GM21786 (cell line): ENCODE data around the gene ARFIP2.

Experiments used
- ATAC-seq: cut with Tn5 transposase; IDR thresholded peaks from one replicate; pipeline ENCODE4 v1.9.1; 2021; ENCODE audit not compliant: unreplicated experiment

Gene ARFIP2

DNA sequence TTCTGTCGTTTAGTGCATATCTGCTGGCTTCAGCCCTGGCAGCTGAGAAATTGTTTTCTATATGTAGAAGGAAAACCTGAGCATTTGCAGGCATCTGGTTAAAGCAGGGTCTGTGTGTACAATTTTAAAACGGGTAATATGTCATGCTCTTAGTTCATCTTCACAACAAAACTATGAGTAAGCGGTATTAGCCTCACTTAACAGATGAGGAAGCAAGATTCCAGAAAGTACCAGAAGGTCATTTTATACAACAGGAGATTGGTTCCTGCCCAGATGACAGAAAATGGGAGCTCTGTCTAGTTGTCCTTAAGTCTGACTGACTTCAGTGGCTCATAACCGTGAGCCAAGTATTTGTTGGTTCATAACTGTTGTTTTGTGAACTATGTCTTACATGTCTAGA, 1.3 kb upstream of the ARFIP2 start:
- no peak for ATAC-seq

DNA sequence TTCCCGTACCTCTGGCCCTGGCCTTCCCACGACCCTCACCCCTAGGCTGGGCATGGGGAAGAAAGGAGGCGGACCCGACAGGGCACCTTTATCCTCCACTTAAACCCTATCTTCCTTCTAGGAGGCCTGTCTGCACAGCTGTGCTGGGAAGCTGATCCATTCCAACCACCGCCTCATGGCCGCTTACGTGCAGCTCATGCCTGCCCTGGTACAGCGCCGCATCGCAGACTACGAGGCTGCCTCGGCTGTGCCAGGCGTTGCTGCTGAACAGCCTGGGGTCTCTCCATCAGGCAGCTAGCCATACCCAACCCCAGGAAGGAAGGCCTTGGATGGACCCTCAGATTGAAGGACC, 769 bp upstream of the ARFIP2 start:
- ATAC-seq, result no peak

DNA sequence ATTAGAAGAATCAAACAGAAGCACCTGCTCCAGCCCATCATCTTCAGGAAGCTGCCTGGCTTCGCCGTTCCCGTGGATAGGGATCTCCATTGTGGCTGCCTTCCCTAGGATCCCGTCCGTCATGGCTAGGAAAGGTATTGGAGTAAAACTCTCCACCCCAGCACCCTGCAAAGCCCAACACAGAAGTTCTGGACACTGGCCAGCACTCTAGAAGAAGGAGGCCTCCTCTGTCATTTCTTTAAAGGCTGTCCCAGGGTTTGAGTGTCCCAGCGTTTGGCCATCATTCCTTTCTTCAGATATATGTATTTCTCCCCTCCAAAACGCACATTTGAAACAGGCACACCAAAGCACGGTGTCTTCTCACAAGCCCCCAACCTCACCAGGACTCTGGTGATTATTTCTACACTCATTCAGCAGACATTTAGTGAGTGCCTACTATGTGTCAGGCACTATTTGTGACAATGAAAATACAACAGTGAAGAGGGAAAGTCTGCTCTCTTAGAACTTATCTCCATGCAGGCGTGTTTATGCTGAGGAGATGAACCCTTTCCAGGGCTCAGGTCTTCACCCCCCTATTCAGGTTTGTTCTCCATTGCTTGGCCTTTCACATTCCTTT, 724 bp downstream of the ARFIP2 start:
- no peak for ATAC-seq

DNA sequence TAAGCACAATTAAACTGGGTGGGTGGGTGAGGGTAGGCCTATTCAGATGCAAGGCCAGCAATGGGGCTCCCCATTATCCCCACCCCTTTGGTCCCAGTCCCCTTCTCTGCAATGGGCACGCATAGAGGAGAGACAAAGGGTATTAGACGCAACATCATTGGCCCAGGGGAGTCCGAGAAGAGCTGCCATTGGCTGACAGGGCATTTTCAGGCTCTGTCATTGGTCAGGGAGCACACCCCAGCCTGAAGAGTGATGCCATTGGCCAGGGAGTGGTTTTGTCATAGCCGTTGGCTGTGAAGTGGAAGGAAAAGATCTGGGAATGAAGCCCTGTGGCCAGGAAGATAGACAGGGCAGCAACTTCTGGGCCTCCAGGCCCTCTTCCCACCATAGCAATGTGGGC, 4.6 kb downstream of the ARFIP2 start:
- ATAC-seq, result no peak

DNA sequence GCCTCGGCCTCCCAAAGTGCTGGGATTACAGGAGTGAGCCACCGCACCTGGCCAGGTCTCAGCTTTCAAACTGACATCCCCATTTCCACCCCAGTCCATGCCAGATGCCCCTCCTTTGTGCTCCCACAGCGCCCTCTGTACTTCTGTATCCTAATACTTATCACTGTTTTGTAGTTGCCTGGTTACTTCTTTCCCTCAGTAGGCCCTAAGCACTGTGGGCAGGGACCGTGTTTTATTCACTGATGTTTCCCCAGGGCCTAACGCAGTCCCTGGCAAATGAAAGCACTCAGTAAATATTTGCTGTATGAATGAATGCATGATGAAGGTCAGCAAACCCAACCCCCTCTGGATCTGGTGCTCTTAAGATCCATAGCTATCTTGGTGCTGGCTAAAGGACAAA, 5.2 kb downstream of the ARFIP2 start:
- ATAC-seq, result no peak

DNA sequence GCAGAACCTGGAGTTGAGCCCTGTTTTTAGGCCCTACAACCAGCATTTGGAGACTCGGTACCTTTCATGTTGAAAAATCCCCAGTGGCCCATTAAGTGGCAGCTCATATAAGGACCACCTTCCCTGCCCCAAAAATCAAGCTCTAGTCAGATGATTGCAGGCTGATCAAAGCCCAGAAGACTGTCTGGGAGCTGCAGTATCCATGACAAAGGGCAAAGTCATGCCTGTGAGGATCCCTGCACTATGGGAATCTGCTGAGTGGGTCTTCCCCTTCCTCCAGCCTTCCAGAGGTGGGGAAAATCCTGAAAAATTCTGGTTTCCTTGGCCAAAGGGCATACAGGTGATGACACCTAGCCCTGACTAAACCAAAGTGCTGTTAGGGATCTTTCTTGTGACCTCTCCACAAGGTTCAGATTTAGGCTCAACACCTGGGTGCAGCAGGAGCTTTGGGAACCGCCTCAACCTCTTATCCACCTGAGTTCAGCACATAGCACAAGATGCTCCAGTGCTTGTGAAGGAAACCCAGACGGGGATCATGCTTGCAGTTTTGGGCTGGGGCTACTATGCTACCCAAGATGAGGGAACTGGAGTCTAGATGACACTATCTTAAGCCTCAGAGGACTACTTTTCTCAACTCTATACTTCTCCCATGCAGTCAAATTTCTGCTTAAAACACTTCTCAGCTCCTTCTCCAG, 6.2 kb downstream of the ARFIP2 start:
- ATAC-seq, result no peak

DNA sequence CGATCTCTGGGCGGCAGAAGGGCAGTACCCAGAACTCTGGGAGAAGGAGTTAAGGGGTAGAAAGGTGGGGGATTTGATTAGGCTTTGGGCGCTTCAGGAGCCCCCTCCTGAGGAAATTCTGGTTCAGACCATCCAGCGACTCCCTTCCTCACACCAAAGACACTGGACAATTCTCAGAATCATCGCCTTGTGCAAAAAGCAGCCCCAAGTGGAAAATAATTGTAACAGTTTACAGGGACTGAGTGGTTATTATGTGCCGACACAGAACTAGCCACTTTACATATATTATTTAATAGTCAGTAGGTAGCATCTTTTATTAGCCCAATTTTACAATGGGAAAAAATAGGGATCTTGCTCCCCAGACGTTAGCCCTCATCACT, 6.7 kb downstream of the ARFIP2 start:
- no peak for ATAC-seq

DNA sequence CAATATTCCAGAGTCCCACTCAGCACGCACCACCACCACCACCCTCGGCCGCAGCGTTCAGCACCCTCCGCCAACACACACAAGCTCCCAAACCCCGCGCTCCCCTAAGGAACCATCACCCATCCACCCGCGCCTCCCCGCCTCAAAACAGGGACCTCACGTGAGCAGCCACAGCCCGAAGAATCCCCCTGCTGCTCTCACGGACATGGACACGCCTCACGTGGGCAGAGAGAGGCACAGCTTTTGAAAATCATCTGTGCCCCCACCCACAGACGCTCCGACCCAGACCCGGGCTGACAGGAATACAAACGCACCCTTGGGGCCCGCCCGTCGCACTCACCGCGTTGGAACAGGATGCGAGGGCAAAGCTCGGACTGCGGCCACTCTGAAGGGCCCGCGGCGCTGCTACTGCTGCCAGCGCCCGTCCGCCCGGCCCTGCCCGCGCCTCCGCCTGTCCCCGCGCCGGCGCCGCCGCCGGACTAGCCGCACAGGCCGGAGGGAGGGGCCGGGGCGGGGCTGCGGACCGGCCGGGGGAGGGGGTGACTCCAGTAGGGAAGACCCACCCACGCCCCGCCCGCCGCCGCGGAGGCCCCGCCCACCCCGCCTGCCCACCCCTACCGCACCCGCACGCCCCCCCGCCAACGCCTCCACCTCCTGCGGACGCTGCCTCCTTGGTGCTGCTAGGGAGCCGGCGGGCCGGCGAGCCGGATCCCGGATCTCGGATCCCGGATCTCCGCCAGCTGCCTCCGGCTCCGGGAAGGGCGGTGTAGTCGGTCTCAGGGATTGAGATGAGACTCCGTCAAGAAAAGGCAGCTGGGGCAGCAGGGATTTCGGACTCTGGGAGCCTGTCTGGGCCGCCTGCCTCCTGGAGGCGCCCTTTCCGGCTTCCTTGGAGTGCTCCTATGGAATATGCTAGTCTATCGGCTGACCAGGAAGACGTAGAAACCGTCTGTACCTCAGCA, 7.4 kb downstream of the ARFIP2 start, which contains the start of gene TRIM3:
Gene TRIM3, minus strand, starts transcription at position 491 of the 962 bp plus-strand sequence. CDS start 8,246 bp downstream, outside the sequence.
- peak; percentile 54 for ATAC-seq

DNA sequence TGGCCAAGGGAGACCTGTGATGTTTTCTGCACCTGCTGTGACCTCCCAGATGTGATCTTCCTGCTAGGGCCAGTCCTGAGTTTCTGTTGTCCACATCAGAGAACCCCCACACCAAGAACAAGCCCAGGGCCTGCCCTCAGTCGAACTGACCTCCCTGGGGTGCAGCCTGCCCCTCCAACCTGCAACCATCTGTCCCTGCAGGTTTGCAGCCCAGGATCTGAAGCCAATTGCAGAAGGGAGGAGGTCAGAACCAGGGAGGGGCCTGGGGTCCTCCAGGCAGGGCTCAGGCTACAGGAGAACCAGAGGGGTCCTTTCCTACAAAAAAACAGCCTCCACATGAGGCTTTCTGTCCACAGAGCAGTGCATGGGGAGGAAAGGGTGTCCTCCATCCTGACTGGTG, 8.2 kb downstream of the ARFIP2 start:
- no peak for ATAC-seq

DNA sequence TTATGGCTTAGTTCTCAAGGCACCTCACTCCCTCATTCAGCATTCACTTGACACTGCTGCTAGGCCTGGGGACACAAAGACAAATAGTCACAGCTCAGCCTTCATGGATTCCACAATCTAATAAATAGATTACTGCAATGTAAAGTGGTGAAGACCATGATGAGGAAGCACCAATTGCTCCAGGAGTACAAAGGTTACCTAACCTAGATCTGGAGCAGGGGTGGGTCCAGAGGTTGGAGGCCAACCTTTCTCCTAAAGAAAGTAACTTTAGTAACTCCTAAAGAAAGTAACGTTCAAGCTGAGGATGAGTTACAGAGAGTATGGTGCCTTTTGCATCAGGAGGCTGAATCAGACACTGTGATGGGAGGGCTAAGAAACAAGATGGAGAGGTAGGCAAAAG, 11.5 kb downstream of the ARFIP2 start:
- no peak for ATAC-seq

DNA sequence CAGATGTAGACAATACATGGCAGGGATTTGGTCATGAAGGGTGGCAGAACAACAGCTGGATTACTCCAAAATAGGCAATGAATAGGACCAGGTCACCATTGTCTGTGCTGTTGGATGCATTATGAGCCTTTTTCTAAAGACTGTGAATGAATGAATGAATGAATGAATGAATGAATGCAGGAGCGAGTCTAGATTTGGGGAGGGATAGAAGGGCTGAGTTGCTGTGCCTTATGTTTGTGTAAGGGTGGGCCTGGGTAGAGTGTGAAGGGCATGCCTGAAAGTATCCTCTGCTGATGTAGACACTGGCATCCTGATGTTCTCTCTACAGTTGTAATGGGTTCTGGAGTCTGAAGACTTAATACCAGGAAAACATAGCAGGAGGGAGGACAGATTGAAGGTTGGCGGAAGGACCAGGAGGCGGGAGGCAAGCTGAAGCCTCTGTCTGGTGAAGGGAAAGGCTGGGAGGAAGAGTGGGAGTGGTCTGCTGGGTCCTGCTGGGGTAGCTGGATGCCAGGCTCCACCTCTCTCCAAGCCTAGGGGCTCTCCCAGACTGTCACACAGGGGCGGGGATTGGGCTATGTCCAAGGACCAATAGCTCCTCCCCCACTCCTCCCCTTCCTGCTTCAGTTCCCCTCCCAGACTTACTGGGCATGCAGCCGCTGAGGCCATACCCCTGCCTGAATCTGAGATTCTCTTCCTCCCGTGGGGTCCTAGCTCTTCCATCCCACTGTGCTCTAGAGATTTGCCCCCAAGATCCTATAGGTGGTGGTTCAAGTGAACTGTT, 12.2 kb downstream of the ARFIP2 start:
- ATAC-seq, result peak; percentile 83

DNA sequence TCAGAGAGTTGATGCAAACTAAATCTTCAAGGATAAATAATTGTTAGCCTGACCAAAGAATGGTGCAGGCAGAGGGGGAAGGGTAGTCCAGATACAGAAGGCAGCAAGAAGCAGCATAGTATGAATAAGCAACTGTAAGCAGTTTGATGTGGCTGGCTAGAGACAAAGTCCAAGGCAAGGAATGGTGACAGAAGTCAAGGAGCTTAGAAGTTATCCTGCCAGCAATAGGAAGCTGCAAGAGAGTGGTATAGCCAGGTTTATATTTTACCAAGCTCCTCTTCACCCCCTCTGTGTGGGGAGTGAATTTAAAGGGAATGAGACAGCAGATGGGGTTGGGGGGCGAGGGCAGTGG, 22.1 kb downstream of the ARFIP2 start:
- ATAC-seq, result no peak

DNA sequence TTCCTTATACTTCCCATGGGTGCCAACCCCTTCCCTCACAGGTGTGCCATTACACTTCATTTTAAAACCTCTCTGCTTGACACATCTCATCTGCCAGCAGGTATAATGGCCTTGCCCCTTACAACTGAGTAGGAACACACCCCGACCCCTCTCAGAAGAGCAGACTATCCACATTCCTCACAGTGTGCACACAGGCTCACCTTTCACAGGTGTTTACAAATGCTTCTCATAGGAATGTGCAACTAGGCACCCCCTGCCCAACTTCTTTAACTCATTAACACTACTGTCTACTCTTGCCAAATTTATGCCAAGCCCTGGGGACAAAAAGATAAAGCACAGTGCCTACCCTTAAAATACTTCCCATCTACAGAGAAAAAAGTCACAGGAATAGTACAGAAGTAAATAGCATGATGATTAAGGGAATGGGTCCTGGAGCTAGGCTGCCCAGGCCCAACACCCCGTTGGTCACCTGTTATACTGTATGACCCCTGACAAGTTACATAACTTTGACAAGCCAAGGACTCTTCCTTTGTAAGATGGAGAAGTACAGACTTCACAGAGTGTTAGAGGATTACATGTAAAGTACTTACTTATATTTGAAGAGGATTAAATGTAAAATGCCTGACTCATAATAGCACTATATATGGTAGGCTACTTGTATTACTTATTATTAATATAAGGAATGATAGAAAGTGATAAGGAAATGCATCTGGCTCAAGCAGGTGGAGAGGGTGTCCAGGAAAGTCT, 22.6 kb downstream of the ARFIP2 start:
- no peak for ATAC-seq

DNA sequence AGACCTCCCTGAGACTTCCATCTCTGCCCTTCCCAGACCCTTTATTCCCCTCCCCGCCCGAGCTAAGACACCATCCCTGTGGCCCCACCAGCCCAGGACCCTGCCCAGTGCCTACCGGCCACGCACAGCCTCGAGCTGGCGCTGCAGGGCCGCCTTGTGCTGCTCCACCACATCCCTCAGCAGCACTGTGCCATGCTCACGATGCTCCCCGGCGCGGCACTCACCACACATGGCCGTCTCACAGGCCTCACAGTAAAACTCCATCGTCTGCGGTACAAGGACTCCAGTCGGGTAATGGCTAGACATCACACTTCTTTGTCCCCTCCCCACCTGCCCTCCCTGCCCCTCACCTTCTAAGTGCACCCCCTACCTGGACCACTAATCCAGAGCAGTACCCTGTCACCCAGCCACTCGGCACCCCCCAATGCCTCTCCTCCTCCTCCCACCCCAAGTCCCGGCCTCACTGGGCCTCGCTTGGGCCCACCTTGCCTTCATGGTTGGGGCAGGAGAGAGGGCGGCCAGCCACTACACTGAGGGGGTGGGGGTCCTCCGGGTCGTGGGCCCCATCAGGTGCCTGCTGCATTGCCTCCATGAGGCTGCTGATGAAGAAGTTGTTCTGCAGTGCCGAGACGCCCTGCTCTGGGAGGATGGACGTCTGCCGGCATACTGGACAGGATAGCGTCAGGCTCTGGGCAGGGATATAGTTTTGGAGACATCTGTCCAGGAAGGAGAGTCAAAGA, 23.4 kb downstream of the ARFIP2 start:
- ATAC-seq, result no peak

DNA sequence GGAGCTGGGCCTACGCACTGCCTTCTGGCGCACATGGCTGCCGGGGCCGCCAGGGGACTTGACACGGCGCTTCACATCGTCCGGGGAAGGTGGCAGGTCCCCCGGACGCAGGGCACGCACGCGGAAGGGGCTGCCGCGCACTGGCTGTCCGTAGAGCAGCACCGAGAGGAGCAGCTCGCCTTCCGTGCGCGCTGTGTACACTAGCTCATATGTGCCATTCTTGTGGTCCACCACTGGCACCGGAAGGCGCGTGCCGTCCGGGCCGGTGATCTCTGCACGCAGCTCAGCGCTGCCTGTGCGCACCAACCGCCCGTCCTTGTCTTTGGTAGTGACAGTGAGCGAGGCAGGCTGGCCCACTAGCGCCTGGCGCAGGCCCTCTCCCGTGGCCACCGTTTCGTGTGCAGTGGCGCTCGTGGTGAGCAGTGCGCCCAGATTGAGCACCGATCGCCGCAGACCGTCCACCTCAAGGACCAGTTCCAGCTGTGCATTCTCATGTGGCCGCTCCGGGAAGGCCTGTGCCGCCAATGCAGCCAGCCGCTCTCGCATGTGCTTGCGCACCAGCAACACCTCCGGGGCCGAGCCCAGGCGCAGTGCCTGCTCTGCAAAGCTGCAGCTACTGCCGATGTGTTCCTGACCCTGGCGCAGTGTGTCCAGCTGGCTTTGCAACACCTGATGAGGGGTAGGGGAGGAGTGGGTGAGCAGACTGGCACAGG, 24.6 kb downstream of the ARFIP2 start:
- no peak for ATAC-seq

DNA sequence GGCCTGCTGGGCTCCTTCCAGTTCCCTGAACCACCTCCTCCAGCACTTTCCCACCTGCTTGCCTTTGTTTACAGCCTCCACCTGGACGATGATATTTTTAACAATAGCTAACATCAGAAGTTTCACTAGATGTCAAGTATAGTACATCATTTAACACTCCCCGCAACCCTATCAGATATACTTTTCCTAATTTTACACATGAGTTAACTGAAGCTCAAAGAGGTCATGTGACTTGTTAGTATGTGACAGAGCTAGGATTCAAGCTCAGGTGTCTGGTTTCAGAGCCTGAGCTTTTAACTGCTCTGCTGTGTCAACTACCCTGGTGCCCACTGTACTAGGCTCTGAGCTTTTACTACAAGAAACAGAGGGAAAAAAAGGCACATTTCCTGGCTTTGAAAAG, 26.1 kb downstream of the ARFIP2 start:
- ATAC-seq, result no peak

DNA sequence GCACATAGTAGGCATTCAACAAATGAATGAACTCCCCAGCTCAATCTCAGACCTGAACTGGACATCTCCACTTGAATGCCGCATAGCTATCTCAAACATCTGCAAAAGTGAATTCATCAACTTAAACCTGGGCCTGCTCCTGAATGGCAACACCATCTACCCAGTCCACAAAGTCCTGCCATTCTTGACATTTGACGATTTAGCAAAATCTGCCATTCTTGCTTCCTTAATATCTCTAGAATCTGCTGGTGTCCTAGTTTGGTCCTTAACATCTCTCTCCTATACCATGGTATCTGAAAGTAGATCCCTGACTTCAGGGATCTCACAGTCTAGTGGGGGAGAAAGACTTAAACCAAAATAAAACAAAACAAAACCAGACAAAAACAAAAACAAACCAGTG, 28.0 kb downstream of the ARFIP2 start:
- no peak for ATAC-seq

DNA sequence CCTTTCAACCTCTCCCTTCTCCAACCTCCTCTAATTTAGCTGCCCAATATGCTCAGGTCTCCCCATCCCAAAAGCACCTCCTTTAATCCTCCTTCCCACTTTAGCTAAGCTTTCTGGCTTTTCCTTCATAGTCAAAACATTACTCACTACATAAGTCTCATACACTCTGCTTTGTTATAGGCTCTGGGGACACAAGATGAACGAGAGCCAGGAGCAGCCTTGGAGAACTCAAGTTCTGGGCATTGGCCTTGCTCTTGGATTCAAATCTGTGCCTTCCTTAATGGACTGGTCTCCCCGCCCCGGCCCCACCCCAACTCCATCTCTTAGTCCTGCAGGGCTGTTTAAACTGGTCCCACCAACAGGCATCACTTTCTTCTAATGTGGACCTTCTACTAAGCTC, 28.9 kb downstream of the ARFIP2 start:
- ATAC-seq, result no peak

DNA sequence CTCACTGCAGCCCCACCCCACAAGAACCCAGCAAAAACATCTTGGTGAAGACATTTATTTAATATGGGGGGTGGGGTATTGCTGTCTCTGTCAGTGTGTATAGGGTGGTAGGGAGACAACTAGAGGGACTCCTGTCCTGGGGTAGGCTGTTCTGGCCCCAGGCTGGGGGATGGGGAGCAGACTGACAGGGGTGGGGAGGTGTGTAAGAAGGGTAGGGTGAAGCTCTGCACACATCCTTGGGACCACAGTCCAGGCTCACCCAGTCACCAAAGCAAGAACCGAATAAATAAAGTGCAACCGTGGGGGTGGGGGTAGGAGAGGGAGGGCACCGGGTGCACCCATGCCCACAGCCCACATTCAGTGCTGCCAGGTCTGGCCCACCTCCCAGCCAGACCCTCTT, 32.6 kb downstream of the ARFIP2 start:
- ATAC-seq, result no peak
